ENCODE data around the gene CDKN2B. TPM values are rescaled to one million over a fixed set of nuclear protein-coding genes. Genes with fewer than 3 reads are reported as not detected.

CDKN2B gene
- total RNA-seq, 1 donor from 2014 or later, result 45.2 TPM

- Mint-ChIP-seq H3K4me1 (peaks cover 20% of the 10 kb centered on the region), H3K36me3 (no peaks in the 10 kb centered on the region), H3K27me3 (ENCODE audit: low read depth) (no peaks in the 10 kb centered on the region), H3K27ac (no peak overlapping the region), H3K9me3 (no peaks in the 10 kb centered on the region), H3K4me3 (no peak overlapping the region)
- TF ChIP-seq CTCF (IDR thresholded peaks at IDR 0.05; ENCODE audit: unreplicated experiment), result no peak
- DNase-seq (ENCODE audit: low spot score in 2 of 2, unreplicated experiment in 2 of 2), result no peak
Measured at GRCh38 chr9:22033012-22033630, 24.0 kb upstream of the CDKN2B start.

GRCh38 chr9:22031655-22032411 is 22.7 kb upstream of the CDKN2B start:
- DNase-seq (ENCODE audit: low spot score in 2 of 2, unreplicated experiment in 2 of 2), result no peak
- Mint-ChIP-seq H3K9me3 (no peaks in the 10 kb centered on the region), H3K4me3 (no peak overlapping the region), H3K27ac (no peak overlapping the region), H3K36me3 (no peaks in the 10 kb centered on the region), H3K27me3 (ENCODE audit: low read depth) (no peaks in the 10 kb centered on the region), H3K4me1 (peaks cover 8% of the 10 kb centered on the region)
- TF ChIP-seq CTCF (IDR thresholded peaks at IDR 0.05; ENCODE audit: unreplicated experiment), result no peak

DNA sequence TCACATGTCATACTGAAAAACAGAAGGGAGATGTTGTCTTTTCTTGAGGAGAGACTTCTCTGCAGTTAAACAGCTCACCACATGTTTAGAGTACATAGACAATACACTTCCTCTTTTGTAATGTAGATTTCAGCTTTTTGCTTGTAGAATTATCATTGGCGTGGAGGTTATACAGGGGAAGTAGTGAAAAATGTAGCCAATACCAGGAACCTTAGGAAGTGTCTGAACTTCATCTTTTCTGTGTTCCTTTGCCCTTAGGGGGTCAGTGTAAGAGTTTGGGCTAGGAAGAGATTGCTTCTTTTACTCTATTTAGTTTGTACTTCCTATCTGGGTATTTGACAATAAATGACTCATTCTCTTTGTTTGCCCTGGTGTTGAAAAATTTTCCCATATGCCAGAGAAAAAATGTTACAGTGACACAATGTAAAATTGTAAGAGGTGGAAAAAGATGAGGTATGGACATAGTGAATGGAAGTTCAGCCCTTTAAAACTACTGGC is 21.0 kb upstream of the CDKN2B start:
- DNase-seq (ENCODE audit: low spot score in 2 of 2, unreplicated experiment in 2 of 2), result no peak
- Mint-ChIP-seq H3K27ac (no peak overlapping the region), H3K9me3 (no peaks in the 10 kb centered on the region), H3K4me1 (peaks cover 4% of the 10 kb centered on the region), H3K27me3 (ENCODE audit: low read depth) (no peaks in the 10 kb centered on the region), H3K36me3 (no peaks in the 10 kb centered on the region), H3K4me3 (no peak overlapping the region)
- TF ChIP-seq CTCF (IDR thresholded peaks at IDR 0.05; ENCODE audit: unreplicated experiment), result no peak

GRCh38 chr9:22029231-22029630 is 20.1 kb upstream of the CDKN2B start:
- H3K36me3 Mint-ChIP-seq, result no peaks in the 10 kb centered on the region
- H3K9me3 Mint-ChIP-seq, result no peaks in the 10 kb centered on the region
- H3K4me3 Mint-ChIP-seq, result no peak overlapping the region
- no peaks in the 10 kb centered on the region for H3K27me3 Mint-ChIP-seq (ENCODE audit: low read depth)
- DNase-seq (ENCODE audit: low spot score in 2 of 2, unreplicated experiment in 2 of 2), result no peak
- H3K4me1 Mint-ChIP-seq, result peaks cover 4% of the 10 kb centered on the region
- no peak for TF ChIP-seq CTCF (IDR thresholded peaks at IDR 0.05; ENCODE audit: unreplicated experiment)
- H3K27ac Mint-ChIP-seq, result no peak overlapping the region

DNA sequence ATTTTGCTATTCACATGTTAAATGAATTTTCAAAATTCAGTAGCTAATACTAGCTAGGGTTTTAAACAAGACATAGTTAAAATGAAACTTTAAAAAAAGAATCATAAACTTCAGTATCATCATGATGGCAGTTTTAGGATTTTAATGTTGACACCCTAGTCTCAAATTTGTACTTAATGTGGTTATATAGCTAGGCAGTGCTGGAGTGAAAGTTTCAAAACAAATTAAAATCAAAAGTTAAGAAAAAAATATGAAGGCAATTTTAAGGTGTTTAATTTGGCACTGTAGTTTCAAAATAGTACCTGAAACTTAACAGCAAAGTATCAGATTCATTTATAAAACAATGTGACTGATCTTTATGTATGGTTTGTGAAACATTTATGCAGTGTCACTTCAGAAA is 19.3 kb upstream of the CDKN2B start:
- TF ChIP-seq CTCF (IDR thresholded peaks at IDR 0.05; ENCODE audit: unreplicated experiment), result no peak

More for the DNA sequence above, 19.3 kb upstream of the CDKN2B start:
- H3K4me3 Mint-ChIP-seq, result no peak overlapping the region
- no peaks in the 10 kb centered on the region for H3K27me3 Mint-ChIP-seq (ENCODE audit: low read depth)
- no peak overlapping the region for H3K27ac Mint-ChIP-seq
- H3K36me3 Mint-ChIP-seq, result no peaks in the 10 kb centered on the region
- no peaks in the 10 kb centered on the region for H3K9me3 Mint-ChIP-seq
- no peak for DNase-seq (ENCODE audit: low spot score in 2 of 2, unreplicated experiment in 2 of 2)
- peaks cover 4% of the 10 kb centered on the region for H3K4me1 Mint-ChIP-seq

Data from mesothelial cell of epicardium (in vitro differentiated cells).